ENCODE data around the gene RRP1. TPM values are rescaled to one million over a fixed set of nuclear protein-coding genes. Genes with fewer than 3 reads are reported as not detected.
A peak's percentile ranks its signal among the peaks of the same experiment; 100 is the strongest.

Gene RRP1
- total and polyA plus RNA-seq, 9 of the 15 experiments (the other 6 are each of a cell fraction or from before 2014, with no cell fraction given), result 0.89 to 105 (median 51.6) TPM

DNA sequence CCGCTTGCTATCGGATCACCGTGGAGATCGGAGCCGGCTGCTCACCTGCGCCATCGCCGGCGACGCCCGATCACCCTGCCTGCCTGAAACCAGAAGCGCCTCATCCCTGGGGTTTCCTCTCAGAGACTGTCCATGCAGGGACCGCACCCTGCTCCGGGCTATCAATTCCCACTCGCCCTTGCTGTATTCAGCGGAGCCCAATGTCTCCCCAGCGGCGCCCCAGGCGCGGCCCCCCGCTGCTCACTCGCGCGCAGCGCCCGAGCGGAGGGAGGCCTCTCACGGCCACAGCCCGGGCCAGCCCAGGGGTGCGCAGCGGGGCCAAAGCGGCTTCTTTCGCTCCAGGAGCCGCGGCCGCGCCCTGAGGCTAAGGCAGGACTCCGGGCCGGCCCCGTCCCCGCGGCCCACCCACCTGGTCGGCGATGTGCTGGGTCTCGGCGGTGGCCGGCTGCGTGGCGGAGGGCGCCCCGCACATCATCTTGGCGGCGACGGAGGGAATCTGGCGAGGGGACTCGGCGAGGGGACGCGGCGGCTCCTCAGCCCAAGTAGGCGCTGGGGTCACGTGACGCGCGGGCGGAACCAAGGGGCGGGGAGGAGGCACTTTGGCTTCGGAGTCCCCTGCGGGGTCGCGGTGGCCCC lies 13.5 kb upstream of the RRP1 start, which contains the start of gene CSTB (continued):
- TF ChIP-seq, protein P1, sequence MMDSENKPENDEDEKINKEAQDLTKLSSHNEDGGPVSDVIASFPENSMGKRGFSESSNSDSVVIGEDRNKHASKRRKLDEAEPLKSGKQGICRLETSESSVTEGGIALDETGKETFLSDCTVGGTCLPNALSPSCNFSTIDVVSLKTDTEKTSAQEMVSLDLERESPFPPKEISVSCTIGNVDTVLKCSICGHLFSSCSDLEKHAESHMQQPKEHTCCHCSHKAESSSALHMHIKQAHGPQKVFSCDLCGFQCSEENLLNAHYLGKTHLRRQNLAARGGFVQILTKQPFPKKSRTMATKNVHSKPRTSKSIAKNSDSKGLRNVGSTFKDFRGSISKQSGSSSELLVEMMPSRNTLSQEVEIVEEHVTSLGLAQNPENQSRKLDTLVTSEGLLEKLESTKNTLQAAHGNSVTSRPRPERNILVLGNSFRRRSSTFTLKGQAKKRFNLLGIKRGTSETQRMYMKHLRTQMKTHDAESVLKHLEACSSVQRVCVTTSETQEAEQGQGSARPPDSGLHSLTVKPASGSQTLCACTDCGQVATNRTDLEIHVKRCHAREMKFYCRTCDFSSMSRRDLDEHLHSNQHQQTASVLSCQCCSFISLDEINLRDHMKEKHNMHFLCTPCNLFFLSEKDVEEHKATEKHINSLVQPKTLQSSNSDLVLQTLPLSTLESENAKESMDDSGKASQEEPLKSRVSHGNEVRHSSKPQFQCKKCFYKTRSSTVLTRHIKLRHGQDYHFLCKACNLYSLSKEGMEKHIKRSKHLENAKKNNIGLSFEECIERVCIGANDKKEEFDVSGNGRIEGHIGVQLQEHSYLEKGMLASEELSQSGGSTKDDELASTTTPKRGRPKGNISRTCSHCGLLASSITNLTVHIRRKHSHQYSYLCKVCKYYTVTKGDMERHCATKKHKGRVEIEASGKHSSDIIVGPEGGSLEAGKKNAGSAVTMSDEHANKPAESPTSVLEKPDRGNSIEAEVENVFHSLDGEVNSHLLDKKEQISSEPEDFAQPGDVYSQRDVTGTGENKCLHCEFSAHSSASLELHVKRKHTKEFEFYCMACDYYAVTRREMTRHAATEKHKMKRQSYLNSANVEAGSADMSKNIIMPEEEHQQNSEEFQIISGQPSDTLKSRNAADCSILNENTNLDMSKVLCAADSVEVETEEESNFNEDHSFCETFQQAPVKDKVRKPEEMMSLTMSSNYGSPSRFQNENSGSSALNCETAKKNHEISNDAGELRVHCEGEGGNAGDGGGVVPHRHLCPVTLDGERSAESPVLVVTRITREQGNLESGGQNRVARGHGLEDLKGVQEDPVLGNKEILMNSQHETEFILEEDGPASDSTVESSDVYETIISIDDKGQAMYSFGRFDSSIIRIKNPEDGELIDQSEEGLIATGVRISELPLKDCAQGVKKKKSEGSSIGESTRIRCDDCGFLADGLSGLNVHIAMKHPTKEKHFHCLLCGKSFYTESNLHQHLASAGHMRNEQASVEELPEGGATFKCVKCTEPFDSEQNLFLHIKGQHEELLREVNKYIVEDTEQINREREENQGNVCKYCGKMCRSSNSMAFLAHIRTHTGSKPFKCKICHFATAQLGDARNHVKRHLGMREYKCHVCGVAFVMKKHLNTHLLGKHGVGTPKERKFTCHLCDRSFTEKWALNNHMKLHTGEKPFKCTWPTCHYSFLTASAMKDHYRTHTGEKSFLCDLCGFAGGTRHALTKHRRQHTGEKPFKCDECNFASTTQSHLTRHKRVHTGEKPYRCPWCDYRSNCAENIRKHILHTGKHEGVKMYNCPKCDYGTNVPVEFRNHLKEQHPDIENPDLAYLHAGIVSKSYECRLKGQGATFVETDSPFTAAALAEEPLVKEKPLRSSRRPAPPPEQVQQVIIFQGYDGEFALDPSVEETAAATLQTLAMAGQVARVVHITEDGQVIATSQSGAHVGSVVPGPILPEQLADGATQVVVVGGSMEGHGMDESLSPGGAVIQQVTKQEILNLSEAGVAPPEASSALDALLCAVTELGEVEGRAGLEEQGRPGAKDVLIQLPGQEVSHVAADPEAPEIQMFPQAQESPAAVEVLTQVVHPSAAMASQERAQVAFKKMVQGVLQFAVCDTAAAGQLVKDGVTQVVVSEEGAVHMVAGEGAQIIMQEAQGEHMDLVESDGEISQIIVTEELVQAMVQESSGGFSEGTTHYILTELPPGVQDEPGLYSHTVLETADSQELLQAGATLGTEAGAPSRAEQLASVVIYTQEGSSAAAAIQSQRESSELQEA (IDR thresholded peaks at IDR 0.05; ENCODE audit: low read depth), result no peak
- TF ChIP-seq TAF7 (tag; IDR thresholded peaks at IDR 0.05) (no peak), SMAD4 (CRISPR knock-in tag; conservative IDR thresholded peaks at IDR 0.05) (peak; percentile 79), ELF2 (CRISPR knock-in tag; IDR thresholded peaks at IDR 0.05) (no peak), ZFX (CRISPR knock-in tag; IDR thresholded peaks at IDR 0.05) (peak; percentile 77), FIP1L1 (IDR thresholded peaks at IDR 0.05; ENCODE audit: low read depth, low read length, poor library complexity, severe bottlenecking) (peak; percentile 93), XRCC3 (IDR thresholded peaks at IDR 0.05) (no peak), NFIC (IDR thresholded peaks at IDR 0.05) (no peak), JUND (IDR thresholded peaks at IDR 0.05; ENCODE audit: borderline replicate concordance, low read depth, low read length) (peak; percentile 78; the same call in 1 of the 2 replicates), JUND (tag; IDR thresholded peaks at IDR 0.05; ENCODE audit: borderline replicate concordance, low read depth, low read length) (no peak), HDAC6 (IDR thresholded peaks at IDR 0.05; ENCODE audit: low read depth, low read length) (0 out of 2 replicates have a peak, but pooled peaks have one; percentile 70), BMI1 (IDR thresholded peaks at IDR 0.05; ENCODE audit: low read length) (no peak), XRCC4 (IDR thresholded peaks at IDR 0.05; ENCODE audit: extremely low read depth, insufficient read depth, insufficient read length) (no peak), ZNF174 (CRISPR knock-in tag; IDR thresholded peaks at IDR 0.05) (no peak), ZNF140 (CRISPR knock-in tag; IDR thresholded peaks at IDR 0.05) (no peak)
- TF ChIP-seq, protein P2, sequence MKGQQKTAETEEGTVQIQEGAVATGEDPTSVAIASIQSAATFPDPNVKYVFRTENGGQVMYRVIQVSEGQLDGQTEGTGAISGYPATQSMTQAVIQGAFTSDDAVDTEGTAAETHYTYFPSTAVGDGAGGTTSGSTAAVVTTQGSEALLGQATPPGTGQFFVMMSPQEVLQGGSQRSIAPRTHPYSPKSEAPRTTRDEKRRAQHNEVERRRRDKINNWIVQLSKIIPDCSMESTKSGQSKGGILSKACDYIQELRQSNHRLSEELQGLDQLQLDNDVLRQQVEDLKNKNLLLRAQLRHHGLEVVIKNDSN (CRISPR knock-in tag; IDR thresholded peaks at IDR 0.05), result peak; percentile 96
- TF ChIP-seq, protein P3, sequence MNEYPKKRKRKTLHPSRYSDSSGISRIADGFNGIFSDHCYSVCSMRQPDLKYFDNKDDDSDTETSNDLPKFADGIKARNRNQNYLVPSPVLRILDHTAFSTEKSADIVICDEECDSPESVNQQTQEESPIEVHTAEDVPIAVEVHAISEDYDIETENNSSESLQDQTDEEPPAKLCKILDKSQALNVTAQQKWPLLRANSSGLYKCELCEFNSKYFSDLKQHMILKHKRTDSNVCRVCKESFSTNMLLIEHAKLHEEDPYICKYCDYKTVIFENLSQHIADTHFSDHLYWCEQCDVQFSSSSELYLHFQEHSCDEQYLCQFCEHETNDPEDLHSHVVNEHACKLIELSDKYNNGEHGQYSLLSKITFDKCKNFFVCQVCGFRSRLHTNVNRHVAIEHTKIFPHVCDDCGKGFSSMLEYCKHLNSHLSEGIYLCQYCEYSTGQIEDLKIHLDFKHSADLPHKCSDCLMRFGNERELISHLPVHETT (CRISPR knock-in tag; conservative IDR thresholded peaks at IDR 0.05 in 1 of 2, IDR thresholded peaks at IDR 0.05 in 1 of 2), result no peak
- TF ChIP-seq, protein P4, sequence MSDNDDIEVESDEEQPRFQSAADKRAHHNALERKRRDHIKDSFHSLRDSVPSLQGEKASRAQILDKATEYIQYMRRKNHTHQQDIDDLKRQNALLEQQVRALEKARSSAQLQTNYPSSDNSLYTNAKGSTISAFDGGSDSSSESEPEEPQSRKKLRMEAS (CRISPR knock-in tag; IDR thresholded peaks at IDR 0.05), result peak; percentile 69

All from K562 (cell line).